Measurements from ENCODE around the gene NFATC1.

The NFATC1 gene

GRCh38 chr18:79543861-79544385 is 148.2 kb downstream of the NFATC1 start:
- TF ChIP-seq ZFX (IDR thresholded peaks at IDR 0.05): no peak
- H3K27ac ChIP-seq: no peak overlapping the region

GRCh38 chr18:79544386-79544963 is 148.7 kb downstream of the NFATC1 start:
- no peak overlapping the region for H3K27ac ChIP-seq
- no peak for TF ChIP-seq ZFX (IDR thresholded peaks at IDR 0.05)
- TF ChIP-seq CTCF (conservative IDR thresholded peaks at IDR 0.05): no peak

- no peak overlapping the region for H3K27ac ChIP-seq
- TF ChIP-seq ZFX (IDR thresholded peaks at IDR 0.05) (no peak), CTCF (conservative IDR thresholded peaks at IDR 0.05) (no peak)
These were observed 149.5 kb downstream of the NFATC1 start for GRCh38 chr18:79545255-79545654.

- no peak overlapping the region for H3K27ac ChIP-seq
- TF ChIP-seq ZFX (IDR thresholded peaks at IDR 0.05) (no peak), CTCF (conservative IDR thresholded peaks at IDR 0.05) (no peak)
These were observed 150.0 kb downstream of the NFATC1 start for GRCh38 chr18:79545736-79546171.

GRCh38 chr18:79546781-79547272 is 151.1 kb downstream of the NFATC1 start:
- TF ChIP-seq ZFX (IDR thresholded peaks at IDR 0.05) (no peak), CTCF (conservative IDR thresholded peaks at IDR 0.05) (no peak)

GRCh38 chr18:79547413-79548076 is 151.8 kb downstream of the NFATC1 start:
- H3K27ac ChIP-seq: no peak overlapping the region
- no peak for TF ChIP-seq ZFX (IDR thresholded peaks at IDR 0.05)
- TF ChIP-seq CTCF (conservative IDR thresholded peaks at IDR 0.05): no peak

More at GRCh38 chr18:79546781-79547272, 151.1 kb downstream of the NFATC1 start:
- H3K27ac ChIP-seq: no peak overlapping the region

- TF ChIP-seq CTCF (conservative IDR thresholded peaks at IDR 0.05): no peak
- TF ChIP-seq ZFX (IDR thresholded peaks at IDR 0.05): no peak
- no peak overlapping the region for H3K27ac ChIP-seq
These were observed 152.3 kb downstream of the NFATC1 start for GRCh38 chr18:79548077-79548450.

All from C4-2B (cell line).